MM.1S (cell line): ENCODE results near the gene ZNF664.

Experiments used
- DNase-seq: peaks from one replicate; pipeline ENCODE4 v3.0.0-alpha.2; 2015
- H2AFZ ChIP-seq: fragments of 300-600 bp; sonication (generic); 2 replicates; pipeline ENCODE4 v1.6.0; 2016; ENCODE audit warnings: antibody characterized with exemption, low read length
- H3F3A ChIP-seq: fragments of 300-600 bp; sonication (generic); 2 replicates; pipeline ENCODE4 v1.6.1; 2016; ENCODE audit warnings: mild to moderate bottlenecking, antibody characterized with exemption, low read length, moderate library complexity, mixed read lengths; ENCODE audit not compliant: insufficient read depth
- H3K27ac ChIP-seq: fragments of 300-600 bp; sonication (generic); 2 replicates; pipeline ENCODE4 v1.5.1; 2016; ENCODE audit warnings: mild to moderate bottlenecking, low read length
- H3K27me3 ChIP-seq: fragments of 300-600 bp; sonication (generic); replicated peaks from 2 replicates; pipeline ENCODE4 v1.6.0; 2016; ENCODE audit warnings: low read length; ENCODE audit not compliant: insufficient read depth
- H3K36me3 ChIP-seq: fragments of 300-600 bp; sonication (generic); replicated peaks from 2 replicates; pipeline ENCODE4 v1.6.1; 2016; ENCODE audit warnings: mild to moderate bottlenecking, low read length, mixed read lengths; ENCODE audit not compliant: insufficient read depth
- H3K4me1 ChIP-seq: fragments of 300-600 bp; sonication (generic); 2 replicates; pipeline ENCODE4 v1.6.1; 2016; ENCODE audit warnings: low read length, mixed read lengths
- H3K4me2 ChIP-seq: fragments of 300-600 bp; sonication (generic); 2 replicates; pipeline ENCODE4 v1.6.0; 2016; ENCODE audit warnings: low read depth, low read length
- H3K4me3 ChIP-seq: fragments of 300-600 bp; sonication (generic); 2 replicates; pipeline ENCODE4 v1.5.1; 2016; ENCODE audit warnings: low read length, mixed read lengths
- H3K79me2 ChIP-seq: fragments of 300-600 bp; sonication (generic); 2 replicates; pipeline ENCODE4 v1.6.1; 2016; ENCODE audit warnings: mixed run types, low read length, mixed read lengths
- H3K9ac ChIP-seq: fragments of 300-600 bp; sonication (generic); 2 replicates; pipeline ENCODE4 v1.6.1; 2016; ENCODE audit warnings: low read length, mixed read lengths
- H3K9me2 ChIP-seq: fragments of 300-600 bp; sonication (generic); replicated peaks from 2 replicates; pipeline ENCODE4 v1.6.1; 2016; ENCODE audit warnings: mild to moderate bottlenecking, low read length, mixed read lengths; ENCODE audit not compliant: insufficient read depth
- H3K9me3 ChIP-seq: fragments of 300-600 bp; sonication (generic); replicated peaks from 2 replicates; pipeline ENCODE4 v1.6.1; 2016; ENCODE audit warnings: mild to moderate bottlenecking, low read length, mixed read lengths; ENCODE audit not compliant: insufficient read depth
- H4K20me1 ChIP-seq: fragments of 300-600 bp; sonication (generic); 2 replicates; pipeline ENCODE4 v1.6.1; 2016; ENCODE audit warnings: mild to moderate bottlenecking, low read length, moderate library complexity, mixed read lengths; ENCODE audit not compliant: insufficient read depth
- EZH2 ChIP-seq: fragments of 300-600 bp; sonication (generic); optimal IDR thresholded peaks from 2 replicates; pipeline ENCODE3; 2017; ENCODE audit warnings: low read depth, mild to moderate bottlenecking, antibody characterized with exemption, low read length, mixed read lengths
- EZH2phosphoT487 ChIP-seq: fragments of 300-600 bp; sonication (generic); IDR thresholded peaks from 2 replicates; pipeline ENCODE4 v1.6.1; 2018; ENCODE audit warnings: antibody characterized with exemption, low read length
- TF ChIP-seq, protein P1 (sequence below): fragments of 300-600 bp; sonication (generic); IDR thresholded peaks from 2 replicates; pipeline ENCODE4 v1.5.1; 2016; ENCODE audit warnings: antibody characterized with exemption, low read length, mixed read lengths

The ZNF664 gene

DNA sequence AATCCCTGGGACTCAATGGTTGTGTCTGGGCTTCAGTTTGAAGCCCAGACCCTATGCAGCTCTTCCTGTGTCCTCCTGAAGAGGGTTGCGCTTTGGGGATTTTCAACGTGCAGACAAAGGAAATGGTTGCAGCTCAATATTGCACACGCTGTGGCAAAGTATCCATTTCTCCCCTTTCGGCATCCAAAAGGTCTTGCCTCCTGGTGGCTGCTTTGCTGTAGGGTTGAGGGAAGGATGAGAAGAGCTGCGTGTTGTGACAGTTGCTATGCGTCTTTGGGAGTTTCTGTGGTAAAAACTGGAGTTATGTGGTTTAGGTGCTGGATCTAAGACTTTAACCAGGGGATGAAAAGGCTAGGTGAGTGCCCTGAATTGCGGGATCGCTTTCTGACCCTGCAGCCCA, 71.0 kb downstream of the ZNF664 start:
- peaks cover 5% of the 10 kb centered on the region; the same call in 1 of the 2 replicates for H3K4me1 ChIP-seq

DNA sequence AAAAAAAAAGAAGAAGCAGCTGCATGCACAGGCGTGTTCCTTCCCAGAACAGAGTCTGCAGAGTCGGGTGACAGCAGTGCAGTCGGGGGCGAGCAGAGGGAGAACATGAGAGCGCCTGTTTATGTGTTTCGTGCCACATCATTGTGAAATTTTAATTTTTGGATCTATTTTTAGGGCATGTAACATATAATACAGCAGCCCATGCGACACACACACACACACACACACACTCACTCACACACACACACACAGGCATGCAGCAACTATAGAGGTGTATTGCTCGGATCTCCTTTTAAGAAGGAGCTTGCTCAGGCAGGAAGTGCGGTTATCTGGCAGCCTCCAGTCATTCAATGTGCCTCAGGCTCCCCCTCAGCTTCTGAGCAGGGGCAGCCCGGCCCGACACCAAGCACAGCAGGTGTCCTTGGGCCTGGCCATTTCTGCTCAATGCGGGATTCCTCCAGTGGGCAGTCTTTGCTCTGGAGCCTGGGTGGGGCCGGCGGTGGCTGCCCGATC, 71.8 kb downstream of the ZNF664 start:
- H3K27ac ChIP-seq = no peak overlapping the region
- H2AFZ ChIP-seq = no peak overlapping the region
- no peak for DNase-seq
- no peaks in the 10 kb centered on the region for H3K4me1 ChIP-seq
- H3F3A ChIP-seq = no peaks in the 10 kb centered on the region
- no peaks in the 10 kb centered on the region for H3K36me3 ChIP-seq
- no peak overlapping the region for H3K9ac ChIP-seq
- no peaks in the 10 kb centered on the region for H3K27me3 ChIP-seq
- no peaks in the 10 kb centered on the region for H3K9me2 ChIP-seq
- no peak overlapping the region for H3K4me2 ChIP-seq
- H4K20me1 ChIP-seq = no peaks in the 10 kb centered on the region
- no peaks in the 10 kb centered on the region for H3K9me3 ChIP-seq
- H3K4me3 ChIP-seq = no peak overlapping the region
- TF ChIP-seq EZH2phosphoT487 = no peak
- H3K79me2 ChIP-seq = no peaks in the 10 kb centered on the region

More for the DNA sequence above, 71.0 kb downstream of the ZNF664 start:
- no peak overlapping the region for H3K4me2 ChIP-seq
- no peak overlapping the region for H3K27ac ChIP-seq
- no peak overlapping the region for H3K9ac ChIP-seq
- H3K4me3 ChIP-seq = no peak overlapping the region
- no peaks in the 10 kb centered on the region for H3K79me2 ChIP-seq
- no peaks in the 10 kb centered on the region for H3K36me3 ChIP-seq
- DNase-seq = no peak
- H3K9me2 ChIP-seq = no peaks in the 10 kb centered on the region
- no peak overlapping the region for H2AFZ ChIP-seq
- no peaks in the 10 kb centered on the region for H4K20me1 ChIP-seq
- no peaks in the 10 kb centered on the region for H3F3A ChIP-seq
- no peaks in the 10 kb centered on the region for H3K27me3 ChIP-seq
- H3K9me3 ChIP-seq = no peaks in the 10 kb centered on the region
- no peak for TF ChIP-seq EZH2phosphoT487
- TF ChIP-seq EZH2 = no peak
- TF ChIP-seq, protein P1, sequence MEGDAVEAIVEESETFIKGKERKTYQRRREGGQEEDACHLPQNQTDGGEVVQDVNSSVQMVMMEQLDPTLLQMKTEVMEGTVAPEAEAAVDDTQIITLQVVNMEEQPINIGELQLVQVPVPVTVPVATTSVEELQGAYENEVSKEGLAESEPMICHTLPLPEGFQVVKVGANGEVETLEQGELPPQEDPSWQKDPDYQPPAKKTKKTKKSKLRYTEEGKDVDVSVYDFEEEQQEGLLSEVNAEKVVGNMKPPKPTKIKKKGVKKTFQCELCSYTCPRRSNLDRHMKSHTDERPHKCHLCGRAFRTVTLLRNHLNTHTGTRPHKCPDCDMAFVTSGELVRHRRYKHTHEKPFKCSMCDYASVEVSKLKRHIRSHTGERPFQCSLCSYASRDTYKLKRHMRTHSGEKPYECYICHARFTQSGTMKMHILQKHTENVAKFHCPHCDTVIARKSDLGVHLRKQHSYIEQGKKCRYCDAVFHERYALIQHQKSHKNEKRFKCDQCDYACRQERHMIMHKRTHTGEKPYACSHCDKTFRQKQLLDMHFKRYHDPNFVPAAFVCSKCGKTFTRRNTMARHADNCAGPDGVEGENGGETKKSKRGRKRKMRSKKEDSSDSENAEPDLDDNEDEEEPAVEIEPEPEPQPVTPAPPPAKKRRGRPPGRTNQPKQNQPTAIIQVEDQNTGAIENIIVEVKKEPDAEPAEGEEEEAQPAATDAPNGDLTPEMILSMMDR = no peak

DNA sequence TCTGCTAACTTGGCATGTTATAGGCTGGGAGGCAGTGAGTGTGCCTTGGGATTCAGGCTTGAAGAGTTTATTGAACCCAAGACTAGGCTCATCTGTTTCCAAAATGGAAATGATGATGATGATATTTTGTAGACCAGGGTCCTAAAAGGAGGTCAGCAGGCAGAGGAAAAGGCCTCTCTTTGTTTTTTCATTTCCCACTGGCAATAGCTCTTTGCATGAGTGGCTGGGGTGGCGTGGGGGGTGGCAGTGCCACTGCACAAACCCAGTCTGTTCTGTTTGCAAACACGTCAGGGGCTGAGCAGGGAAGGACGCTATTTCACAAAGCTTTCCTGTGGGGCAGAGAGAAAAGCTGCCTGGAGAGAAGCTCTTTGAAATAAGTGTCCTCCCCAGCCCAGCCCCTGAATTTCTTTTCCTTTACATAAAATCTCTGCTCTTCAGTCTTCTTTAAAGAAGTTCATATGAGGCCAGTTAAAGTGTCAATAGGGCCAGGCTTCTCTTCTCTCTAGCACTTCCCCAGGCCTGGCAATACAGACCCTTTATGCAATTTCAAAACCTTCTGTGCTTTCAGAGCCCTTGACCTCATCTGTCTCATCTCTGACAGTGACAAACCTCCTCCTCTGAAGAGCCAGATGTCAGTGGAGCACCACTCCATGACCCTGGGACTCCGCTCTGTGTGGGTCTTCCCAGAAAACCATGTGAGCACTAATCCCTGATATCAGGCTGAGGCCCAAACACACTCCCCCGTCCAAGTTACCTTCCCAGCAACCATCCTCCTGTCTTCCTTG, 72.8 kb downstream of the ZNF664 start:
- Histone ChIP-seq H2AFZ (no peak overlapping the region), H3K9me2 (no peaks in the 10 kb centered on the region), H4K20me1 (no peaks in the 10 kb centered on the region), H3K36me3 (no peaks in the 10 kb centered on the region), H3K27ac (no peak overlapping the region), H3K4me1 (no peaks in the 10 kb centered on the region), H3F3A (no peaks in the 10 kb centered on the region), H3K9me3 (no peaks in the 10 kb centered on the region), H3K9ac (no peak overlapping the region), H3K4me3 (no peak overlapping the region), H3K4me2 (no peak overlapping the region), H3K79me2 (no peaks in the 10 kb centered on the region), H3K27me3 (no peaks in the 10 kb centered on the region)
- no peak for DNase-seq
- no peak for TF ChIP-seq EZH2phosphoT487
- no peak for TF ChIP-seq EZH2
- TF ChIP-seq, protein P1 = no peak

DNA sequence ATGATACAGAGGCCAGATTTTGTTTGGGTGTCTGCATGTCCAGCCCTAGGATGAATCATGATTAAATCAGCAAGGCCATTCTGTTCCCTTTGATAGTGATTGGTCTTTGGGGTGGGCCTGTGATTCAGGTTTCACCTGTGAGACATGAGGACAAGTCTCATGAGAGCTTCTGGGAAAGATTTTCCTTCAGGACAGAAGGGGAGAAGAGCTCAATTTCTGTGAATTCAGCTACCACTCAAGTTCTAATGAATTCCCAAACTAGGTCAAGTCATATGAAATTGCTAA, 73.4 kb downstream of the ZNF664 start:
- Histone ChIP-seq H3K36me3 (no peaks in the 10 kb centered on the region), H3F3A (no peaks in the 10 kb centered on the region), H3K4me1 (no peaks in the 10 kb centered on the region), H3K9me2 (no peaks in the 10 kb centered on the region), H3K4me3 (no peak overlapping the region), H4K20me1 (no peaks in the 10 kb centered on the region), H2AFZ (no peak overlapping the region), H3K79me2 (no peaks in the 10 kb centered on the region), H3K27me3 (no peaks in the 10 kb centered on the region), H3K4me2 (no peak overlapping the region), H3K9ac (no peak overlapping the region), H3K9me3 (no peaks in the 10 kb centered on the region), H3K27ac (no peak overlapping the region)
- no peak for DNase-seq
- no peak for TF ChIP-seq EZH2
- TF ChIP-seq EZH2phosphoT487 = no peak
- TF ChIP-seq, protein P1 = no peak
